ENCODE results near the gene MRGPRX2. TPM values are rescaled to one million over a fixed set of nuclear protein-coding genes. Genes with fewer than 3 reads are reported as not detected.

Gene MRGPRX2
- total RNA-seq, 4 donors from 2014 or later = 0.13 to 0.49 TPM; not detected in 2

DNA sequence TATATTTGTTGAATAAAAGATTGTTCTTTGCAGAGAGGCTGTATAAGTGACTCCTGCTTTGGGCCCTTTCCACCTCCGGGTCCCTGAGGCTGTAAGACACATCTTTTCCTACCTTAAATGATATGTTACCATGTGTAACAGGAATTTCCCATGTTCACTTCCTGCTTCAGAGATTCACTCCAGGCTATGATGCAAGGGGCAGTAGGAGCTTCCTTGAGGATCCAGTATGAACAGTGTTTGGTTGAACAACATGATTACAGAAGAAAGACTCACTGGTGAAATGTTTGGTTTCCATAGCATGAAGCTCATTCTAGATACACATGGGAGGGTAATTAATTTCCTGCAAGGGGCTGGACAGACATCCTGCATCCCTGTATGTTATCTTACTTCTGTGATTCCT is 30.8 kb upstream of the MRGPRX2 start:
- 69 to 76% methylated on average over 1 of the region's 1 CpG for WGBS, 2 donors
- TF ChIP-seq POLR2A (IDR thresholded peaks at IDR 0.05) = no peak
- TF ChIP-seq, protein P1, sequence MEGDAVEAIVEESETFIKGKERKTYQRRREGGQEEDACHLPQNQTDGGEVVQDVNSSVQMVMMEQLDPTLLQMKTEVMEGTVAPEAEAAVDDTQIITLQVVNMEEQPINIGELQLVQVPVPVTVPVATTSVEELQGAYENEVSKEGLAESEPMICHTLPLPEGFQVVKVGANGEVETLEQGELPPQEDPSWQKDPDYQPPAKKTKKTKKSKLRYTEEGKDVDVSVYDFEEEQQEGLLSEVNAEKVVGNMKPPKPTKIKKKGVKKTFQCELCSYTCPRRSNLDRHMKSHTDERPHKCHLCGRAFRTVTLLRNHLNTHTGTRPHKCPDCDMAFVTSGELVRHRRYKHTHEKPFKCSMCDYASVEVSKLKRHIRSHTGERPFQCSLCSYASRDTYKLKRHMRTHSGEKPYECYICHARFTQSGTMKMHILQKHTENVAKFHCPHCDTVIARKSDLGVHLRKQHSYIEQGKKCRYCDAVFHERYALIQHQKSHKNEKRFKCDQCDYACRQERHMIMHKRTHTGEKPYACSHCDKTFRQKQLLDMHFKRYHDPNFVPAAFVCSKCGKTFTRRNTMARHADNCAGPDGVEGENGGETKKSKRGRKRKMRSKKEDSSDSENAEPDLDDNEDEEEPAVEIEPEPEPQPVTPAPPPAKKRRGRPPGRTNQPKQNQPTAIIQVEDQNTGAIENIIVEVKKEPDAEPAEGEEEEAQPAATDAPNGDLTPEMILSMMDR (IDR thresholded peaks at IDR 0.05) = no peak
- no peak for DNase-seq (ENCODE audit: low spot score in 2 of 2)
- no peak overlapping the region for H3K4me3 ChIP-seq (ENCODE audit: low read depth, poor library complexity, severe bottlenecking)
- intact Hi-C loops (cut with DNase I; ENCODE audit: low total_unique reads) = no loop called here

DNA sequence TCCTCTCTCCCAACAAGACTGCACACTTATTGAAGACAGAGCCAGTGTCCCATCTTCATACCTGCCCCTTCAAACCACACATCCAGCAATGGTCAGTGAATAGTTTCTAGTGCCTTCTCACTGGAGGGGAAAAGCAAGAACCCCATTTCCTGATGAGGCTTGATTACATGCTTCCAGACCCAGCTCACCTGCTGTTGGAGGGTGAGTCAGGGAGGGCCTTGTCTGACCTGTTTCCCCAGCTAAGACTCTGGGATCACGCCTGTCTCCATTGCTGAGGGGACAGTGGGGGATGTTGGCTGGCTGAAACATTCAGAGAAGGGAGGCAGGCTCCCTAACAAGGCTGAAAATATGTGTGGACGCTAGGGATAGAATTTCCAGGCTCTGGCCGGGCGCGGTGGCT is 28.9 kb upstream of the MRGPRX2 start:
- DNase-seq (ENCODE audit: low spot score in 2 of 2) = no peak
- 85 to 96% methylated on average over 5 of the region's 5 CpGs for WGBS, 2 donors
- no peak overlapping the region for H3K4me3 ChIP-seq (ENCODE audit: low read depth, poor library complexity, severe bottlenecking)
- no peak for TF ChIP-seq POLR2A (IDR thresholded peaks at IDR 0.05)
- TF ChIP-seq, protein P1 (IDR thresholded peaks at IDR 0.05) = no peak
- intact Hi-C loops (cut with DNase I; ENCODE audit: low total_unique reads) = no loop called here

DNA sequence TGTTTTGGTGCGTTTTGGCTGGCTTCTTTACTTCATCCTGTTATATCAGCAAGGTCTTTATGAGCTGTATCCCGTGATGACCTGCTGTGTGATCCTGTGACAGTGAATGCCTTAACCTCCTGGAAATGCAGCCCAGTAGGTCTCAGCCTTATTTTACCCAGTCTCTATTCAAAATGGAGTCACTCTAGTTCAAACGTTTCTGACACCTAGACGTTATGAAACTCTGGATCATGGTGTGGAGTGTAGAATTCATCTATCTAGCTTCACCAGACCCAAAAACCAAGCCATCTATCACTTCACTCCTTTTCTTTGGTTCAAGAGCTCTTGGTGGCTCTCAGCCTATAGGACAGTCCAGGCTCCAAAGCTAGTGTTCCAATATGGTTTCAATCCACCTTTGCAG is 28.3 kb upstream of the MRGPRX2 start:
- intact Hi-C loops (cut with DNase I; ENCODE audit: low total_unique reads) = no loop called here
- H3K4me3 ChIP-seq (ENCODE audit: low read depth, poor library complexity, severe bottlenecking) = no peak overlapping the region
- no peak for DNase-seq (ENCODE audit: low spot score in 2 of 2)
- TF ChIP-seq POLR2A (IDR thresholded peaks at IDR 0.05) = no peak
- TF ChIP-seq, protein P1 (IDR thresholded peaks at IDR 0.05) = no peak
- WGBS, 2 donors = 80 to 88% methylated on average over 4 of the region's 4 CpGs

DNA sequence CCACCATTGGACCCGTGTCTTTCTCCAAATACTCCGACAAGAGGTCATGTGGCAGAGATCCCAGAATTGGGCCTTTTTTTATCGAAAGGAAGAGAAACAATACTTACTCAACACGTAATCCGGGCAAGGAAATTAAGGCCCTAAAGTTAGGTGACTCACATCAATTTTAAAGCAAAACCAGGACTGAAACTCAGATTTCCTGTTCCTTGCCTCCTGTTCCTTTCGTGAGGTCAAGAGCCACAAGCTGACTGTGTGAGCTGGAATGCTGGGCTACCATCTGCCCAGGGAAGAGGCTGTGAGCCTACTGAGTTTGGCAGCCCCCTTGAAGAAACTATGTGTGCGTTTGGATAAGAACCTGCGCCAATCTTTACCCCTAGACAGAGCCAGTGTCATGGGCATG is 27.1 kb upstream of the MRGPRX2 start:
- 80 to 82% methylated on average over 8 of the region's 8 CpGs for WGBS, 2 donors
- no peak for DNase-seq (ENCODE audit: low spot score in 2 of 2)
- H3K4me3 ChIP-seq (ENCODE audit: low read depth, poor library complexity, severe bottlenecking) = no peak overlapping the region
- intact Hi-C loops (cut with DNase I; ENCODE audit: low total_unique reads) = no loop called here
- no peak for TF ChIP-seq POLR2A (IDR thresholded peaks at IDR 0.05)
- TF ChIP-seq, protein P1 (IDR thresholded peaks at IDR 0.05) = no peak

DNA sequence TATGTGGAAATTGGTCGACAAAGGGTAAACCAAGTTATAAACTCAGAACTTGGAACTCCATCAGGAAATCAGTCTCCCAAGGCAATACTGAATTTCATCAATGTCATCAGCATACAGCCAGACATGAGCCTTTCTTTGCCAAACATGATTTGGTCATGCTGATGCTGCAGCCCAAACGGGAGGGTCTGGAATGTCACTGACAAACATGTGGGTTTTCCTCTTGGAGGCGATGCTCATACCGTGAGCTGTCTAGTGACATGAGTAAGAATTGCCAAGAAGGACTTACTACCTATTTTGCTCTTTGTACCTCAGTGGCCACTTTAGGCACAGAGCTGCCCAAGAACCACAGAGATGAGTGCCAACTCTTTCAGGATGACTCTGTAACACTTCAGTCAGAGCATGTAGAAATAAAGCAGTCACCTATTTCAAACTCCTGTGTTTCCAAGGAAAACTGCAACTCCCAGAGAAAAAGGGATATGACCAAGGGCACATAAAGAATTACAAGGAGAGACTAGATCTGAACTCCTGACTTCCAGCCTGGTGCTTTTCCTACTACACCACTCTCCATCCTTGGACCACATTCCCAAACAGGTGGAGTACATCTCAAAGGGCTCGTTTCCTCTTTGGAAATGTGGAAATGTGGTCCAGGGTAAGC is 24.3 kb upstream of the MRGPRX2 start:
- WGBS, 2 donors = 52 to 53% methylated on average over 5 of the region's 5 CpGs
- no peak for DNase-seq (ENCODE audit: low spot score in 2 of 2)
- TF ChIP-seq POLR2A (IDR thresholded peaks at IDR 0.05) = no peak
- TF ChIP-seq, protein P1 (IDR thresholded peaks at IDR 0.05) = no peak
- no peak overlapping the region for H3K4me3 ChIP-seq (ENCODE audit: low read depth, poor library complexity, severe bottlenecking)
- intact Hi-C loops (cut with DNase I; ENCODE audit: low total_unique reads) = no loop called here

DNA sequence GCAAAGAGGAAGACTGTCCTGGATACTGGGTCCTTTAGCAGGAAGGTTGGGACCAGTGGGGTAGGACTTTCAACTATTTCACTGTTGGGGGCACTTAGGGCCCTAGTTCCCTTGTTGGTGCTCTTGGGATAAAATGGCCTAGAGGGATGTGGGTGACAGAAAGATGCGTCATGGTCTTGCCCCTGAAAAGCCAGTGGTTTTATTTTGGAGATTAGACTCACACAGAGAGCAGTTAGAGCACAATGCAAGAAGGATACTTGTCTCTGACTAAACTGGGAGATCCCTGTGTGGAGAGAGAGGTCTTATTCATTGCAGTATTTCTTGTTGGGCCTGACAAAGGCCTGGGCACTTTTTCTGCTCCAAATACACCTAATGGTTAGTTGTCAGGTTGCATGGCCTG is 22.6 kb upstream of the MRGPRX2 start:
- TF ChIP-seq POLR2A (IDR thresholded peaks at IDR 0.05) = no peak
- TF ChIP-seq, protein P1 (IDR thresholded peaks at IDR 0.05) = no peak
- intact Hi-C loops (cut with DNase I; ENCODE audit: low total_unique reads) = no loop called here
- H3K4me3 ChIP-seq (ENCODE audit: low read depth, poor library complexity, severe bottlenecking) = no peak overlapping the region
- no peak for DNase-seq (ENCODE audit: low spot score in 2 of 2)
- 95% methylated on average over 1 of the region's 1 CpG for WGBS, 2 donors
